HL-60 (cell line): ENCODE data around the gene ADNP.

ENCODE experiments used
- DNase-seq, 2 experiments: peaks; one replicate each; pipeline ENCODE4 v3.0.0-alpha.2; 2010 to 2020; ENCODE audit warnings: low read depth in 1 of 2, low spot score in 1 of 2
- H3K27ac ChIP-seq: fragments of 250-450 bp; sonication (Bioruptor Pico); replicated peaks from 2 replicates; pipeline ENCODE4 v1.5.1; 2020; ENCODE audit warnings: mild to moderate bottlenecking, moderate library complexity
- H3K27me3 ChIP-seq: fragments of 250-450 bp; sonication (Bioruptor Pico); 2 replicates; pipeline ENCODE4 v1.5.1; 2021; ENCODE audit warnings: mild to moderate bottlenecking, moderate library complexity; ENCODE audit not compliant: insufficient read depth, poor library complexity, severe bottlenecking
- H3K4me3 ChIP-seq: replicated peaks from 2 replicates; pipeline ENCODE4 v1.5.1; 2011; ENCODE audit warnings: mild to moderate bottlenecking, control low read depth, low read length; ENCODE audit not compliant: insufficient read depth
- CTCF ChIP-seq: IDR thresholded peaks from one replicate; pipeline ENCODE4 v1.5.1; 2011; ENCODE audit warnings: low read length, control low read depth, inconsistent platforms; ENCODE audit not compliant: insufficient read depth
- GABPA ChIP-seq: IDR thresholded peaks from 2 replicates; pipeline ENCODE4 v1.6.1; 2012; ENCODE audit warnings: low read depth
- POLR2AphosphoS5 ChIP-seq: IDR thresholded peaks from 2 replicates; pipeline ENCODE4 v1.6.1; 2012; ENCODE audit warnings: low read depth
- REST ChIP-seq: IDR thresholded peaks from 2 replicates; pipeline ENCODE4 v1.6.1; 2012; ENCODE audit warnings: low read depth; ENCODE audit not compliant: insufficient replicate concordance
- SPI1 ChIP-seq: IDR thresholded peaks from 2 replicates; pipeline ENCODE4 v1.6.1; 2012; ENCODE audit warnings: low read depth, mild to moderate bottlenecking, borderline replicate concordance

The ADNP gene

GRCh38 chr20:50932691-50933280, 1.5 kb upstream of the ADNP start:
- Histone ChIP-seq H3K27me3 (no peaks in the 10 kb centered on the region), H3K4me3 (no peak overlapping the region), H3K27ac (no peak overlapping the region)
- no peak for DNase-seq
- TF ChIP-seq REST (no peak), GABPA (no peak), SPI1 (no peak), POLR2AphosphoS5 (no peak), CTCF (no peak)

GRCh38 chr20:50932016-50932485, 814 bp upstream of the ADNP start:
- no peak for DNase-seq
- TF ChIP-seq REST: no peak
- no peak for TF ChIP-seq POLR2AphosphoS5
- no peak for TF ChIP-seq GABPA
- no peak for TF ChIP-seq CTCF
- no peak for TF ChIP-seq SPI1
- Histone ChIP-seq H3K4me3 (no peak overlapping the region; the same call in 1 of the 2 replicates), H3K27me3 (no peaks in the 10 kb centered on the region), H3K27ac (peak overlapping the region; percentile 99)

GRCh38 chr20:50930976-50931305, 296 bp downstream of the ADNP start:
- Histone ChIP-seq H3K27me3 (no peaks in the 10 kb centered on the region), H3K4me3 (peak overlapping the region; percentile 41), H3K27ac (peak overlapping the region; percentile 99)
- no peak for DNase-seq
- TF ChIP-seq POLR2AphosphoS5 (no peak), REST (no peak)
